GM23248 (cell line): ENCODE results near the gene PLA2G4D. TPM values are rescaled to one million over a fixed set of nuclear protein-coding genes. Genes with fewer than 3 reads are reported as not detected.

Source experiments
- DNase-seq: peaks from one replicate; pipeline ENCODE4 v3.0.0-alpha.2; 2015
- H2AFZ ChIP-seq: fragments of 200-600 bp; sonication (generic); 2 replicates; pipeline ENCODE4 v1.6.1; 2016; ENCODE audit warnings: antibody characterized with exemption
- H3F3A ChIP-seq: fragments of 200-600 bp; sonication (generic); 2 replicates; pipeline ENCODE4 v1.6.1; 2016; ENCODE audit warnings: mild to moderate bottlenecking, antibody characterized with exemption, mixed run types; ENCODE audit not compliant: insufficient read depth
- H3K27ac ChIP-seq: fragments of 200-600 bp; sonication (generic); 2 replicates; pipeline ENCODE4 v1.5.1; 2016; ENCODE audit warnings: mild to moderate bottlenecking
- H3K27me3 ChIP-seq: fragments of 200-600 bp; sonication (generic); replicated peaks from 2 replicates; pipeline ENCODE4 v1.6.1; 2016; ENCODE audit warnings: mild to moderate bottlenecking; ENCODE audit not compliant: insufficient read depth
- H3K36me3 ChIP-seq: fragments of 200-600 bp; sonication (generic); 2 replicates; pipeline ENCODE4 v1.6.1; 2016; ENCODE audit warnings: low read depth, mild to moderate bottlenecking
- H3K4me1 ChIP-seq: fragments of 200-600 bp; sonication (generic); 2 replicates; pipeline ENCODE4 v1.6.1; 2016; ENCODE audit warnings: mild to moderate bottlenecking; ENCODE audit not compliant: insufficient read depth
- H3K4me2 ChIP-seq: fragments of 200-600 bp; sonication (generic); one replicate; pipeline ENCODE4 v1.6.1; 2016; ENCODE audit warnings: mild to moderate bottlenecking; ENCODE audit not compliant: unreplicated experiment
- H3K4me3 ChIP-seq: fragments of 200-600 bp; sonication (generic); 2 replicates; pipeline ENCODE4 v1.5.1; 2016; ENCODE audit warnings: mild to moderate bottlenecking
- H3K79me2 ChIP-seq: fragments of 200-600 bp; sonication (generic); 2 replicates; pipeline ENCODE4 v1.6.1; 2016; ENCODE audit warnings: mild to moderate bottlenecking; ENCODE audit not compliant: insufficient read depth
- H3K9ac ChIP-seq: fragments of 200-600 bp; sonication (generic); 2 replicates; pipeline ENCODE4 v1.6.1; 2016; ENCODE audit warnings: mild to moderate bottlenecking
- H3K9me2 ChIP-seq: fragments of 200-600 bp; sonication (generic); 2 replicates; pipeline ENCODE4 v1.6.1; 2016; ENCODE audit warnings: mixed run types, mild to moderate bottlenecking, moderate library complexity; ENCODE audit not compliant: insufficient read depth
- H3K9me3 ChIP-seq: fragments of 200-600 bp; sonication (generic); one replicate; pipeline ENCODE4 v1.6.1; 2017; ENCODE audit warnings: low read depth
- H4K20me1 ChIP-seq: fragments of 200-600 bp; sonication (generic); 2 replicates; pipeline ENCODE4 v1.6.0; 2016; ENCODE audit not compliant: insufficient read depth
- EZH2 ChIP-seq: fragments of 200-600 bp; sonication (generic); IDR thresholded peaks from 2 replicates; pipeline ENCODE4 v1.6.1; 2018; ENCODE audit warnings: antibody characterized with exemption, mild to moderate bottlenecking; ENCODE audit not compliant: insufficient read depth, poor library complexity, severe bottlenecking
- EZH2phosphoT487 ChIP-seq: fragments of 200-600 bp; sonication (generic); IDR thresholded peaks from 2 replicates; pipeline ENCODE4 v1.6.1; 2018; ENCODE audit warnings: antibody characterized with exemption, moderate library complexity, mild to moderate bottlenecking, low read depth; ENCODE audit not compliant: insufficient read depth
- WGBS, 2 experiments: methylation state at CpG; one replicate each; pipeline ENCODE4 v1.1.6; 2015 to 2017; ENCODE audit warnings: low lambda C conversion rate in 2 of 2, low coverage in 1 of 2; ENCODE audit errors: missing lambda C conversion rate in 2 of 2; 5-methylcytosine and 5-hydroxymethylcytosine counted together
- in situ Hi-C: fragments of 300-500 bp; cut with MboI; formaldehyde crosslinking; loops from 2 replicates; pipeline ENCODE4 v1.15.0; 2020
- polyA plus RNA-seq: library from polyadenylated mRNA; unstranded; fragments of >200 nt; fragmentation: Nextera tagmentation; extraction: Ambion mirVana; gene quantifications from 2 replicates; pipeline ENCODE4 v1.2.1, GENCODE V29; 2016
- total RNA-seq: library from RNA; depleted of rRNA; stranded (reverse); fragments of >200 nt; shearing (Covaris generic); gene quantifications from 2 replicates; pipeline ENCODE4 v1.2.3, GENCODE V29; 2014

Gene PLA2G4D
- total and polyA plus RNA-seq, 2 experiments from 2014 or later = not detected

- Histone ChIP-seq H3K27me3 (peaks cover 57% of the 10 kb centered on the region), H3K9me3 (no peaks in the 10 kb centered on the region), H2AFZ (no peak overlapping the region), H3K4me3 (no peak overlapping the region), H3K4me2 (no peak overlapping the region), H3K4me1 (no peaks in the 10 kb centered on the region), H3K9ac (no peak overlapping the region), H4K20me1 (no peaks in the 10 kb centered on the region), H3F3A (no peaks in the 10 kb centered on the region), H3K79me2 (no peaks in the 10 kb centered on the region), H3K9me2 (no peaks in the 10 kb centered on the region), H3K36me3 (no peaks in the 10 kb centered on the region), H3K27ac (no peak overlapping the region)
- TF ChIP-seq EZH2 (no peak), EZH2phosphoT487 (no peak)
- in situ Hi-C loops = no loop called here
- DNase-seq = no peak
- 67 to 77% methylated on average over 6 of the region's 6 CpGs for WGBS, 2 experiments
Observed at GRCh38 chr15:42121021-42121420, 26.7 kb upstream of the PLA2G4D start.

- no peaks in the 10 kb centered on the region for H3K79me2 ChIP-seq
- TF ChIP-seq EZH2 (no peak), EZH2phosphoT487 (no peak)
- H3K27ac ChIP-seq = no peak overlapping the region
- no peaks in the 10 kb centered on the region for H3K9me3 ChIP-seq
- in situ Hi-C loops = no loop called here
- no peak overlapping the region for H3K4me2 ChIP-seq
- H2AFZ ChIP-seq = no peak overlapping the region
- H4K20me1 ChIP-seq = no peaks in the 10 kb centered on the region
- H3F3A ChIP-seq = no peaks in the 10 kb centered on the region
- H3K27me3 ChIP-seq = peaks cover 57% of the 10 kb centered on the region
- no peaks in the 10 kb centered on the region for H3K9me2 ChIP-seq
- no peak overlapping the region for H3K4me3 ChIP-seq
- H3K36me3 ChIP-seq = no peaks in the 10 kb centered on the region
- no peak overlapping the region for H3K9ac ChIP-seq
- H3K4me1 ChIP-seq = no peaks in the 10 kb centered on the region
- WGBS, 2 experiments = 74 to 75% methylated on average over 1 of the region's 1 CpG
- no peak for DNase-seq
Observed at GRCh38 chr15:42120285-42120684, 25.9 kb upstream of the PLA2G4D start.

GRCh38 chr15:42119446-42119760 lies 25.0 kb upstream of the PLA2G4D start:
- Histone ChIP-seq H3K4me2 (no peak overlapping the region), H4K20me1 (no peaks in the 10 kb centered on the region), H3K9me3 (no peaks in the 10 kb centered on the region), H3K4me3 (no peak overlapping the region), H3K27ac (no peak overlapping the region), H2AFZ (no peak overlapping the region), H3F3A (no peaks in the 10 kb centered on the region), H3K4me1 (no peaks in the 10 kb centered on the region), H3K9ac (no peak overlapping the region), H3K9me2 (no peaks in the 10 kb centered on the region), H3K27me3 (peaks cover 57% of the 10 kb centered on the region), H3K36me3 (no peaks in the 10 kb centered on the region), H3K79me2 (no peaks in the 10 kb centered on the region)
- TF ChIP-seq EZH2phosphoT487 = no peak
- in situ Hi-C loops = no loop called here
- WGBS, 2 experiments = 29 to 34% methylated on average over 5 of the region's 5 CpGs
- DNase-seq = no peak

- Histone ChIP-seq H3K4me1 (no peaks in the 10 kb centered on the region), H3K9ac (no peak overlapping the region), H3K9me2 (no peaks in the 10 kb centered on the region), H2AFZ (no peak overlapping the region), H3K4me3 (no peak overlapping the region), H3K9me3 (no peaks in the 10 kb centered on the region), H3K27ac (no peak overlapping the region), H3K79me2 (no peaks in the 10 kb centered on the region), H3K27me3 (peaks cover 55% of the 10 kb centered on the region), H3K36me3 (no peaks in the 10 kb centered on the region), H3K4me2 (no peak overlapping the region), H4K20me1 (no peaks in the 10 kb centered on the region), H3F3A (no peaks in the 10 kb centered on the region)
- in situ Hi-C loops = no loop called here
- peak; percentile 12 for DNase-seq
- whole genome bisulfite sequencing, 2 experiments = 25 to 26% methylated on average over 10 of the region's 10 CpGs
- TF ChIP-seq EZH2phosphoT487 (no peak), EZH2 (no peak)
Observed at GRCh38 chr15:42118650-42119445, 24.5 kb upstream of the PLA2G4D start.

- no peaks in the 10 kb centered on the region for H3F3A ChIP-seq
- in situ Hi-C loops = no loop called here
- no peak for DNase-seq
- H3K36me3 ChIP-seq = no peaks in the 10 kb centered on the region
- TF ChIP-seq EZH2 (no peak), EZH2phosphoT487 (no peak)
- peaks cover 56% of the 10 kb centered on the region for H3K27me3 ChIP-seq
- H3K4me3 ChIP-seq = no peak overlapping the region
- H3K9me2 ChIP-seq = no peaks in the 10 kb centered on the region
- H2AFZ ChIP-seq = no peak overlapping the region
- H3K27ac ChIP-seq = no peak overlapping the region
- 30 to 44% methylated on average over 4 of the region's 4 CpGs for WGBS, 2 experiments
- no peak overlapping the region for H3K9ac ChIP-seq
- no peaks in the 10 kb centered on the region for H4K20me1 ChIP-seq
- H3K4me1 ChIP-seq = 0 out of 2 replicates have a peak, but pooled peaks cover 3% of the 10 kb centered on the region
- no peaks in the 10 kb centered on the region for H3K79me2 ChIP-seq
- H3K4me2 ChIP-seq = no peak overlapping the region
- H3K9me3 ChIP-seq = no peaks in the 10 kb centered on the region
Observed at GRCh38 chr15:42111924-42112323, 17.6 kb upstream of the PLA2G4D start.
